Neural progenitor cell (in vitro differentiated cells): Measurements from ENCODE around the gene ATG5. TPM values are rescaled to one million over a fixed set of nuclear protein-coding genes. Genes with fewer than 3 reads are reported as not detected.

Experiments used
- DNase-seq: peaks from one replicate; pipeline ENCODE4 v3.0.0-alpha.2; 2016; ENCODE audit warnings: low spot score
- H2AFZ ChIP-seq: fragments of 200-600 bp; sonication (generic); replicated peaks from 2 replicates; pipeline ENCODE4 v1.6.1; 2016; ENCODE audit warnings: antibody characterized with exemption
- H3F3A ChIP-seq: fragments of 200-600 bp; sonication (generic); 2 replicates; pipeline ENCODE4 v1.6.1; 2016; ENCODE audit warnings: antibody characterized with exemption, low read depth
- H3K27ac ChIP-seq: fragments of 200-600 bp; sonication (generic); 2 replicates; pipeline ENCODE4 v1.5.1; 2016; ENCODE audit warnings: mild to moderate bottlenecking
- H3K27me3 ChIP-seq: fragments of 200-600 bp; sonication (generic); 2 replicates; pipeline ENCODE4 v1.6.1; 2016; ENCODE audit warnings: mild to moderate bottlenecking, moderate library complexity
- H3K36me3 ChIP-seq: fragments of 200-600 bp; sonication (generic); 2 replicates; pipeline ENCODE4 v1.5.1; 2016
- H3K4me1 ChIP-seq: fragments of 200-600 bp; sonication (generic); 2 replicates; pipeline ENCODE4 v1.6.1; 2016; ENCODE audit warnings: mixed run types
- H3K4me2 ChIP-seq: fragments of 200-600 bp; sonication (generic); 2 replicates; pipeline ENCODE4 v1.6.1; 2016
- H3K4me3 ChIP-seq: fragments of 200-600 bp; sonication (generic); 2 replicates; pipeline ENCODE4 v1.5.1; 2016
- H3K79me2 ChIP-seq: fragments of 200-600 bp; sonication (generic); 2 replicates; pipeline ENCODE4 v1.6.1; 2016; ENCODE audit warnings: low read depth
- H3K9ac ChIP-seq: fragments of 200-600 bp; sonication (generic); 2 replicates; pipeline ENCODE4 v1.6.1; 2016
- H3K9me3 ChIP-seq: fragments of 200-600 bp; sonication (generic); 2 replicates; pipeline ENCODE4 v1.5.1; 2016; ENCODE audit warnings: low read depth
- H4K20me1 ChIP-seq: fragments of 200-600 bp; sonication (generic); 2 replicates; pipeline ENCODE4 v1.6.1; 2016; ENCODE audit warnings: low read depth
- H3K27ac Mint-ChIP-seq: 3 replicates; pipeline ENCODE4 v1.8.0; 2021; ENCODE audit warnings: mixed read lengths
- H3K27me3 Mint-ChIP-seq: 2 replicates; pipeline ENCODE4 v1.8.0; 2022; ENCODE audit warnings: low read depth, mild to moderate bottlenecking, inconsistent platforms, moderate library complexity, mixed read lengths; ENCODE audit not compliant: insufficient read depth
- H3K36me3 Mint-ChIP-seq: 3 replicates; pipeline ENCODE4 v1.8.0; 2021; ENCODE audit warnings: mixed read lengths
- H3K4me1 Mint-ChIP-seq: 3 replicates; pipeline ENCODE4 v1.8.0; 2021; ENCODE audit warnings: mixed read lengths
- H3K4me3 Mint-ChIP-seq: 3 replicates; pipeline ENCODE4 v1.8.0; 2021; ENCODE audit warnings: mild to moderate bottlenecking, moderate library complexity, mixed read lengths
- H3K9me3 Mint-ChIP-seq: 3 replicates; pipeline ENCODE4 v1.8.0; 2020; ENCODE audit warnings: mixed read lengths
- EZH2 ChIP-seq: fragments of 200-600 bp; sonication (generic); IDR thresholded peaks from 2 replicates; pipeline ENCODE4 v1.6.1; 2017; ENCODE audit warnings: antibody characterized with exemption, mild to moderate bottlenecking, moderate library complexity
- EZH2phosphoT487 ChIP-seq: fragments of 200-600 bp; sonication (generic); IDR thresholded peaks from 2 replicates; pipeline ENCODE4 v1.6.1; 2017; ENCODE audit warnings: antibody characterized with exemption
- total RNA-seq: library from RNA; depleted of rRNA; stranded (reverse); fragments of >200 nt; gene quantifications from 2 replicates; pipeline ENCODE4 v1.2.3, GENCODE V29; 2015; ENCODE audit warnings: low replicate concordance
- TF ChIP-seq, protein P1 (sequence below): fragments of 200-600 bp; sonication (generic); IDR thresholded peaks from 2 replicates; pipeline ENCODE4 v1.5.1; 2017; ENCODE audit warnings: antibody characterized with exemption, mild to moderate bottlenecking

The ATG5 gene
- total RNA-seq, 1 donor from 2014 or later, result 45.0 TPM

DNA sequence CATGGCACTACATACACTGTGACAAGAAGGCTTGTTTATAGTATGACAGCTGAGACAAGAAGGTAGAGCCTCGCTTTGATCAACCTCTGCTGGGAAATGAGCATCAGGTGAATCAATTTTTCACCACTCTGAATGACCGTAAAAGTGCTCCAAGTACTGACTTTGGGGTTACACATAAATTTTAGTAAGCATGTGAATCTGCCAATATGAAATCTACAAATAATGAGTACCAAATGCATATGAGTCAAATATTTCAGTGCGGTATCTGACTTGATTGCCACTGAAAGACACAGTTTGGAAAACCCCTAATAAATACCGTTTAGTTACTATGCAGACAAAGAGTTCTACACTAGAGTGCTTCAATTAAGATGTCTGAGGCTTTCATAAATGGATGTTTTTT lies 77.8 kb downstream of the ATG5 start:
- Histone ChIP-seq H3K9me3 (no peaks in the 10 kb centered on the region), H3K36me3 (no peaks in the 10 kb centered on the region), H3K4me1 (no peaks in the 10 kb centered on the region), H3F3A (no peaks in the 10 kb centered on the region), H3K9ac (no peak overlapping the region), H3K27me3 (no peaks in the 10 kb centered on the region), H2AFZ (no peak overlapping the region), H4K20me1 (no peaks in the 10 kb centered on the region), H3K27ac (no peak overlapping the region), H3K4me2 (no peak overlapping the region), H3K4me3 (no peak overlapping the region), H3K79me2 (no peaks in the 10 kb centered on the region)
- no peaks in the 10 kb centered on the region for H3K4me1 Mint-ChIP-seq
- H3K27me3 Mint-ChIP-seq, result no peaks in the 10 kb centered on the region
- H3K4me3 Mint-ChIP-seq, result no peak overlapping the region
- no peak overlapping the region for H3K27ac Mint-ChIP-seq
- H3K9me3 Mint-ChIP-seq, result no peaks in the 10 kb centered on the region
- TF ChIP-seq EZH2, result no peak
- TF ChIP-seq, protein P1, sequence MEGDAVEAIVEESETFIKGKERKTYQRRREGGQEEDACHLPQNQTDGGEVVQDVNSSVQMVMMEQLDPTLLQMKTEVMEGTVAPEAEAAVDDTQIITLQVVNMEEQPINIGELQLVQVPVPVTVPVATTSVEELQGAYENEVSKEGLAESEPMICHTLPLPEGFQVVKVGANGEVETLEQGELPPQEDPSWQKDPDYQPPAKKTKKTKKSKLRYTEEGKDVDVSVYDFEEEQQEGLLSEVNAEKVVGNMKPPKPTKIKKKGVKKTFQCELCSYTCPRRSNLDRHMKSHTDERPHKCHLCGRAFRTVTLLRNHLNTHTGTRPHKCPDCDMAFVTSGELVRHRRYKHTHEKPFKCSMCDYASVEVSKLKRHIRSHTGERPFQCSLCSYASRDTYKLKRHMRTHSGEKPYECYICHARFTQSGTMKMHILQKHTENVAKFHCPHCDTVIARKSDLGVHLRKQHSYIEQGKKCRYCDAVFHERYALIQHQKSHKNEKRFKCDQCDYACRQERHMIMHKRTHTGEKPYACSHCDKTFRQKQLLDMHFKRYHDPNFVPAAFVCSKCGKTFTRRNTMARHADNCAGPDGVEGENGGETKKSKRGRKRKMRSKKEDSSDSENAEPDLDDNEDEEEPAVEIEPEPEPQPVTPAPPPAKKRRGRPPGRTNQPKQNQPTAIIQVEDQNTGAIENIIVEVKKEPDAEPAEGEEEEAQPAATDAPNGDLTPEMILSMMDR, result no peak
- peaks cover 6% of the 10 kb centered on the region for H3K36me3 Mint-ChIP-seq
- no peak for DNase-seq

DNA sequence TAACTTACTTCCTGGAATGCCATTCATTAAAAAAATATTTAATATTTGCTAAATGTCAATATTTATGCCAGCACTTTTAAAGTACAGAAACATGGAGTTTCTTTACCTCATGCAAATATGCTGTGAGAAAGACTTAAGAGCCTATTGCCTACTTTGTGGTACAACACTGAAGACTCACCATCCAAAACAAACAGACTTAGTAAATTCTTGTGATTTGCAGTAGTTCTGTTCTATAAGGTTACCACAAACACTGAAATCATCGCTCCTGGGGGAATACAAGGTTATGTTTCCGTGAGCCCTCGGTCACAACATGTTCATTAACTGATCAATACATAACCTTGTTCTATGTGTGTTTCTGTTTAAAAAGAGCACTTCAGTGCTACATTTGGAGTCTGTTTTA lies 78.3 kb downstream of the ATG5 start:
- H3K4me2 ChIP-seq, result no peak overlapping the region
- DNase-seq, result no peak
- Mint-ChIP-seq H3K27me3 (no peaks in the 10 kb centered on the region), H3K27ac (no peak overlapping the region), H3K36me3 (peaks cover 6% of the 10 kb centered on the region), H3K4me1 (no peaks in the 10 kb centered on the region), H3K4me3 (no peak overlapping the region), H3K9me3 (no peaks in the 10 kb centered on the region)
- TF ChIP-seq EZH2phosphoT487 (no peak), EZH2 (no peak)
- TF ChIP-seq, protein P1, result no peak
- H3K4me1 ChIP-seq, result no peaks in the 10 kb centered on the region
- no peaks in the 10 kb centered on the region for H3F3A ChIP-seq
- H4K20me1 ChIP-seq, result no peaks in the 10 kb centered on the region
- no peaks in the 10 kb centered on the region for H3K79me2 ChIP-seq
- H3K27ac ChIP-seq, result no peak overlapping the region
- H2AFZ ChIP-seq, result no peak overlapping the region
- H3K9me3 ChIP-seq, result no peaks in the 10 kb centered on the region
- H3K4me3 ChIP-seq, result no peak overlapping the region
- H3K36me3 ChIP-seq, result no peaks in the 10 kb centered on the region
- no peak overlapping the region for H3K9ac ChIP-seq
- H3K27me3 ChIP-seq, result no peaks in the 10 kb centered on the region

DNA sequence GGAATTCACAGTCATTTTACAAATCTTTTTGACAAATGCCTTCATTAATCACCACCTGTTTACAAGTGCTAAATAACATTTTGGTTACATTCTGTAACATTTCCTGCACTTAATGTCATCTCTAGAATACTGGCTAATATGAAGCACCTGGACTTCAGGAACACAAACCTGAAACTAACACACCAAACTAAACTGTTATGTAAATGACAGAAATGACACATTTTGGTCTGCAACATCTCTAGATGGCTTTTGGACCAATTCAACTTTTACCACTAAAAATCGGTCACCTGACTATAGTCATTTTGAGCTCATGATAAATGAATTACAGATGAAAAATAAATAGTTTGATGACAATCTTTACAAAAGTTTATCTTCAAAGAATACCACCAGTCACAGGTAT lies 80.6 kb downstream of the ATG5 start:
- Mint-ChIP-seq H3K9me3 (no peaks in the 10 kb centered on the region), H3K4me1 (no peaks in the 10 kb centered on the region), H3K36me3 (peaks cover 11% of the 10 kb centered on the region), H3K27ac (no peak overlapping the region), H3K4me3 (no peak overlapping the region), H3K27me3 (peaks cover 2% of the 10 kb centered on the region)
- Histone ChIP-seq H2AFZ (no peak overlapping the region), H3K9ac (no peak overlapping the region), H3K9me3 (no peaks in the 10 kb centered on the region), H3K36me3 (no peaks in the 10 kb centered on the region), H3K27ac (no peak overlapping the region), H3K4me1 (no peaks in the 10 kb centered on the region), H3K4me2 (no peak overlapping the region), H3F3A (no peaks in the 10 kb centered on the region), H3K4me3 (no peak overlapping the region), H3K79me2 (no peaks in the 10 kb centered on the region), H3K27me3 (no peaks in the 10 kb centered on the region), H4K20me1 (no peaks in the 10 kb centered on the region)
- no peak for DNase-seq
- TF ChIP-seq, protein P1, result no peak
- TF ChIP-seq EZH2, result no peak
- TF ChIP-seq EZH2phosphoT487, result no peak

DNA sequence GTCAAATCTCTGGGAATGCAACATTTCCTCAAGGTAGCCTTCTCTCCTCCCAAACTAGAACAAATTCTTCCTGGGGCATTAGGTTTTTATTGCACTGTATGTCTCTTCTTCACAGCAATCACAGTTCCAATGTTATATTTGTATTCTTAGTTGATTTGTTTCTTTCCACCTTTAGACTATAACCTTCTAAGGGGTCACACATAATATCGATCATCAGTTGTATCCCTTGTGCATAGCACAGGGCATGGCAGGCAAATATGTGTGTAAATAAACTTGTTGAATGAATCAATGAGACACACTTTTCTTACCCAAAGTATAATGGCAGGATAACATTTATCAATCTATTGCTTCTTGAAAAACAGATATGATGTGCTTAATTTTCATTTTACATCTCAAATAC lies 81.0 kb downstream of the ATG5 start:
- H4K20me1 ChIP-seq, result no peaks in the 10 kb centered on the region
- H3K4me2 ChIP-seq, result no peak overlapping the region

More for the DNA sequence above, 81.0 kb downstream of the ATG5 start:
- H3K4me1 ChIP-seq, result no peaks in the 10 kb centered on the region
- Mint-ChIP-seq H3K4me1 (no peaks in the 10 kb centered on the region), H3K9me3 (no peaks in the 10 kb centered on the region), H3K27me3 (peaks cover 2% of the 10 kb centered on the region), H3K27ac (no peak overlapping the region), H3K4me3 (no peak overlapping the region), H3K36me3 (peaks cover 11% of the 10 kb centered on the region)
- TF ChIP-seq EZH2 (no peak), EZH2phosphoT487 (no peak)
- TF ChIP-seq, protein P1, result no peak
- no peaks in the 10 kb centered on the region for H3K79me2 ChIP-seq
- H2AFZ ChIP-seq, result no peak overlapping the region
- no peaks in the 10 kb centered on the region for H3K36me3 ChIP-seq
- H3K9me3 ChIP-seq, result no peaks in the 10 kb centered on the region
- H3F3A ChIP-seq, result no peaks in the 10 kb centered on the region
- no peaks in the 10 kb centered on the region for H3K27me3 ChIP-seq
- no peak overlapping the region for H3K4me3 ChIP-seq
- H3K27ac ChIP-seq, result no peak overlapping the region
- no peak for DNase-seq
- H3K9ac ChIP-seq, result no peak overlapping the region
